Mesenchymal stem cell (in vitro differentiated cells and primary cell): ENCODE measurements around the gene IFI30.

Experiments
- DNase-seq: peaks from one replicate; pipeline ENCODE4 v3.0.0-alpha.2; 2013
- H2AFZ ChIP-seq: one replicate; pipeline ENCODE4 v1.6.1; 2013; ENCODE audit warnings: low read depth, mild to moderate bottlenecking, control low read depth, inconsistent platforms, low read length, moderate library complexity
- H2AK5ac ChIP-seq: 2 replicates; pipeline ENCODE4 v1.6.1; 2013; ENCODE audit warnings: low read length, moderate library complexity, mild to moderate bottlenecking, inconsistent platforms; ENCODE audit not compliant: severe bottlenecking
- H2BK120ac ChIP-seq: one replicate; pipeline ENCODE4 v1.6.1; 2013; ENCODE audit warnings: low read depth, mild to moderate bottlenecking, inconsistent platforms, low read length, moderate library complexity
- H2BK12ac ChIP-seq, 2 experiments: one replicate each; pipeline ENCODE4 v1.6.1; 2013; ENCODE audit warnings: inconsistent platforms in 2 of 2, low read length in 2 of 2, mild to moderate bottlenecking in 2 of 2, moderate library complexity in 2 of 2, control low read depth in 1 of 2
- H2BK15ac ChIP-seq: one replicate; pipeline ENCODE4 v1.6.1; 2013; ENCODE audit warnings: mild to moderate bottlenecking, low read depth, inconsistent platforms; ENCODE audit not compliant: poor library complexity, severe bottlenecking
- H2BK5ac ChIP-seq: 2 replicates; pipeline ENCODE4 v1.6.1; 2013; ENCODE audit warnings: low read depth, mild to moderate bottlenecking, low read length, control low read depth, inconsistent platforms; ENCODE audit not compliant: poor library complexity, severe bottlenecking
- H3K14ac ChIP-seq, 2 experiments: one replicate each; pipeline ENCODE4 v1.6.1; 2013; ENCODE audit warnings: inconsistent platforms in 2 of 2, low read length in 2 of 2, control low read depth in 1 of 2, mild to moderate bottlenecking in 1 of 2, moderate library complexity in 1 of 2
- H3K18ac ChIP-seq, 2 experiments: one replicate each; pipeline ENCODE4 v1.6.1; 2013; ENCODE audit warnings: inconsistent platforms in 2 of 2, low read length in 2 of 2, control low read depth in 1 of 2, low read depth in 1 of 2, mild to moderate bottlenecking in 1 of 2
- H3K23ac ChIP-seq, 2 experiments: one replicate each; pipeline ENCODE4 v1.6.1; 2013; ENCODE audit warnings: inconsistent platforms in 2 of 2, low read length in 2 of 2, mild to moderate bottlenecking in 2 of 2, moderate library complexity in 2 of 2, control low read depth in 1 of 2
- H3K27ac ChIP-seq: 2 replicates; pipeline ENCODE4 v1.5.1; 2013; ENCODE audit warnings: mild to moderate bottlenecking, moderate library complexity, low read length, control low read depth, inconsistent platforms; ENCODE audit not compliant: poor library complexity, severe bottlenecking
- H3K27me3 ChIP-seq, 2 experiments: 2 replicates each; pipeline versions ENCODE4 v1.6.1 to v1.7.0; 2013; ENCODE audit warnings: low read length in 2 of 2, mild to moderate bottlenecking in 2 of 2, moderate library complexity in 2 of 2, control low read depth in 1 of 2, inconsistent platforms in 1 of 2; ENCODE audit not compliant: control insufficient read depth in 1 of 2, insufficient read depth in 1 of 2
- H3K36me3 ChIP-seq, 2 experiments: 2 replicates each; pipeline versions ENCODE4 v1.6.1 to v1.7.0; 2013; ENCODE audit warnings: low read length in 2 of 2, control low read depth in 1 of 2, inconsistent platforms in 1 of 2, low read depth in 1 of 2, mild to moderate bottlenecking in 1 of 2; ENCODE audit not compliant: insufficient read depth in 2 of 2, control insufficient read depth in 1 of 2
- H3K4ac ChIP-seq, 2 experiments: one replicate each; pipeline ENCODE4 v1.6.1; 2013; ENCODE audit warnings: inconsistent platforms in 2 of 2, low read length in 2 of 2, mild to moderate bottlenecking in 2 of 2, moderate library complexity in 2 of 2, control low read depth in 1 of 2, low read depth in 1 of 2
- H3K4me1 ChIP-seq: 2 replicates; pipeline ENCODE4 v1.6.1; 2013; ENCODE audit warnings: low read depth, low read length, control low read depth; ENCODE audit not compliant: control insufficient read depth, insufficient read depth
- H3K4me2 ChIP-seq: 2 replicates; pipeline ENCODE4 v1.6.1; 2013; ENCODE audit warnings: low read length, mild to moderate bottlenecking, inconsistent platforms; ENCODE audit not compliant: poor library complexity, severe bottlenecking
- H3K4me3 ChIP-seq, 2 experiments: 2 replicates each; pipeline versions ENCODE4 v1.5.1 to v1.7.0; 2013; ENCODE audit warnings: low read length in 2 of 2, mild to moderate bottlenecking in 2 of 2, control low read depth in 1 of 2, low read depth in 1 of 2; ENCODE audit not compliant: insufficient read depth in 1 of 2
- H3K79me1 ChIP-seq: replicated peaks from 2 replicates; pipeline ENCODE4 v1.6.1; 2013; ENCODE audit warnings: mild to moderate bottlenecking, control low read depth, low read length, inconsistent platforms; ENCODE audit not compliant: poor library complexity, severe bottlenecking
- H3K9ac ChIP-seq: 2 replicates; pipeline ENCODE4 v1.7.0; 2013; ENCODE audit warnings: mild to moderate bottlenecking, low read length, moderate library complexity
- H3K9me3 ChIP-seq: 2 replicates; pipeline ENCODE4 v1.7.0; 2013; ENCODE audit warnings: mild to moderate bottlenecking, low read length; ENCODE audit not compliant: control insufficient read depth
- H4K8ac ChIP-seq: one replicate; pipeline ENCODE4 v1.6.1; 2013; ENCODE audit warnings: inconsistent platforms, mild to moderate bottlenecking, low read length, moderate library complexity
- H4K91ac ChIP-seq: one replicate; pipeline ENCODE4 v1.6.1; 2013; ENCODE audit warnings: mild to moderate bottlenecking, low read length, inconsistent platforms
- WGBS: methylation state at CpG from one replicate; pipeline ENCODE4 v1.1.7; 2013; ENCODE audit warnings: mixed read lengths; 5-methylcytosine and 5-hydroxymethylcytosine counted together

The IFI30 gene

DNA sequence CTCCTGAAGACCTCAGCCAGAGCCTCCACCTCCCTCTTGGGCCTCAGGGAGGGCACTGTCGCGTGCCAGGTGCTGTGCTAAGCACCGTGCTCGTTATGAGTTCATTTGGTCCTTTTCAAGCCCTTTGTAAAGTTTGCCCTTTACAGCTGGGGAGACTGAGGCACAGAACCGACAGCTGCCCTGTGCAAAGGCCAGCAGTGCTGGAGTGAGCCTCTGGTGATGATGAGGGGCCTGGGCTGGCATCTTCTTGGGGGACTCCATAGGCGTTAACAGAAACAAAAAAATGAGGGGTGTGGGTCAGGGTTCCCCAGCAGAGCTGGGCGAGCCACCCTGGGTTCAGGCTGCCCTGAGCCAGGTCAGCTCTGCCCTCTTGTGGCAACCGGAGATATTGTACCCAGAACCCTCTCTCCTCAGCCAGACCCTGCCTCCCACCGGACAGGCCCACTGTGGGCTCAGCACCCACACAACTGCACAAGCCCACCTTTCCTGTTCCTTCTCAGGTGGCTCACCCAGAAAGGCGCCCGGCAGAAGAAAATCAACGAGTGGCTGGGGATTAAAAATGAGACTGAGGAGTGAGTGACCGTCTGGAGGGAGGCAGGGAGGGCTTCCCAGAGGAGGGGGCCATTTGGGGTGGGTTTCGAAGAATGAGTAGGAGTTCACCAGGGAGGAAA lies 5.5 kb upstream of the IFI30 start:
- H3K14ac ChIP-seq = no peak overlapping the region
- no peak overlapping the region for H3K27ac ChIP-seq
- peaks cover 52 to 83% of the 10 kb centered on the region in 2 experiments for H3K36me3 ChIP-seq
- peak; percentile 47 for DNase-seq
- peaks cover 2% of the 10 kb centered on the region for H3K4me1 ChIP-seq
- H3K27me3 ChIP-seq = no peaks in the 10 kb centered on the region
- no peak overlapping the region for H3K9ac ChIP-seq
- no peak overlapping the region for H2BK5ac ChIP-seq
- H3K4me2 ChIP-seq = no peak overlapping the region
- no peak overlapping the region for H2BK15ac ChIP-seq
- H3K9me3 ChIP-seq = no peaks in the 10 kb centered on the region
- H2AK5ac ChIP-seq = no peak overlapping the region
- H4K8ac ChIP-seq = no peak overlapping the region
- no peak overlapping the region for H3K23ac ChIP-seq
- H3K4ac ChIP-seq = no peak overlapping the region
- H3K18ac ChIP-seq = no peak overlapping the region
- no peak overlapping the region for H3K4me3 ChIP-seq
- no peak overlapping the region for H2AFZ ChIP-seq
- H4K91ac ChIP-seq = no peak overlapping the region
- H3K79me1 ChIP-seq = peaks cover 10% of the 10 kb centered on the region
- H2BK12ac ChIP-seq = no peak overlapping the region
- no peak overlapping the region for H2BK120ac ChIP-seq
- WGBS = 76% methylated on average over 12 of the region's 14 CpGs

DNA sequence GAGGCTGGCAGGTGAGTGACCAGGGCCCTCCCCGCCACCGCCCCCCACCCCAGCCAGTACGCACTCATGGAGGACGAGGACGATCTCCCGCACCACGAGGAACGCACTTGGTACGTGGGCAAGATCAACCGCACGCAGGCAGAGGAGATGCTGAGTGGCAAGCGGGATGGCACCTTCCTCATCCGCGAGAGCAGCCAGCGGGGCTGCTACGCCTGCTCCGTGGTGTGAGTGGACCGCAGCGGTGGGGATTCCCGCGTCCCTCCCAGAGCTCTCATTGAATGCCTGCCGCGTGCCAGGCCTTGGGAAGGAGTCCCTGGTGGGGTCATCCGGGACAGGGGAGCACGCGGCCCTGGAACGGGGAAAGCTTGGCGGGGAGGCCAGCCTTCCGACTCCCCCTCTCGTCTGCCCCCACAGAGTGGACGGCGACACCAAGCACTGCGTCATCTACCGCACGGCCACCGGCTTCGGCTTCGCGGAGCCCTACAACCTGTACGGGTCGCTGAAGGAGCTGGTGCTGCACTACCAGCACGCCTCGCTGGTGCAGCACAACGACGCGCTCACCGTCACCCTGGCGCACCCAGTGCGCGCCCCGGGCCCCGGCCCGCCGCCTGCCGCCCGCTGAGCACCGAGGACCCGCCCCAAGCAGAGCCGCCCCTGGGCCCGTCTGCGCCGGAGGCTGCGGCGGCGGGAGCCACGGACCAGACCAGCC lies 4.8 kb upstream of the IFI30 start:
- H3K27me3 ChIP-seq = no peaks in the 10 kb centered on the region

DNA sequence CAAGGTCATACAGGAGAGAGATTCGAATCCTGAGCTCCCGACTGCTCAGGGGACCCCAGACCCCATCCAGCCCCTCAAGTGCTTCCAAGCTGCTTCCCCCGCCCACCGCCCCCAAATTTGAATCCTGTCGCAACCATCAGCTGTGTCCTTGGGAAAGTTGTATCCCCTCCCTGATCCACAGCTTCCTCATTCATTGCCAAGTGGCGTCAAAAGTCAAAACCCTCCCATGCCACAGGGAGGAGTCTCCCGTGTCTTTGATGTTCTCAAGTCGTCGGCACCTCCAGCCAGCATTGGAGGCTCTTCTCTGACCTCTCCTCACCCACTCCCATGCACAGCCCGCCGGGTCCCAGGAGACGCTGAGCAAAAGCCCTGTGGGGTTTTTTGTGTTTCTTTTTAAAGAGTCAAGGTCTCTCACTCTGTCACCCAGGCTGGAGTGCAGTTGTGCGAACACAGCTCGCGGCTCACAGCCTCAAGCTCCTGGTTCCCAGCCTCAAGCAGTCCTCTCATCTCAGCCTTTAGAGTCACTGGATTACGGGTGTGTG lies 2.8 kb upstream of the IFI30 start:
- H3K14ac ChIP-seq = no peak overlapping the region

More for the DNA sequence above, 4.8 kb upstream of the IFI30 start:
- no peak overlapping the region for H2BK5ac ChIP-seq
- H2BK15ac ChIP-seq = no peak overlapping the region
- H3K9me3 ChIP-seq = no peaks in the 10 kb centered on the region
- peaks cover 6% of the 10 kb centered on the region for H3K79me1 ChIP-seq
- no peak overlapping the region for H3K27ac ChIP-seq
- H2BK120ac ChIP-seq = no peak overlapping the region
- H3K18ac ChIP-seq = no peak overlapping the region
- H4K91ac ChIP-seq = no peak overlapping the region
- peaks cover 8% of the 10 kb centered on the region for H3K4me1 ChIP-seq
- WGBS = 95% methylated on average over 66 of the region's 66 CpGs
- no peak overlapping the region for H3K14ac ChIP-seq
- no peak overlapping the region for H3K9ac ChIP-seq
- no peak overlapping the region for H4K8ac ChIP-seq
- peaks cover 47 to 76% of the 10 kb centered on the region in 2 experiments for H3K36me3 ChIP-seq
- H2AK5ac ChIP-seq = no peak overlapping the region
- no peak for DNase-seq
- no peak overlapping the region for H3K4me3 ChIP-seq
- no peak overlapping the region for H3K23ac ChIP-seq
- H2BK12ac ChIP-seq = no peak overlapping the region
- no peak overlapping the region for H3K4ac ChIP-seq
- H2AFZ ChIP-seq = no peak overlapping the region
- no peak overlapping the region for H3K4me2 ChIP-seq

DNA sequence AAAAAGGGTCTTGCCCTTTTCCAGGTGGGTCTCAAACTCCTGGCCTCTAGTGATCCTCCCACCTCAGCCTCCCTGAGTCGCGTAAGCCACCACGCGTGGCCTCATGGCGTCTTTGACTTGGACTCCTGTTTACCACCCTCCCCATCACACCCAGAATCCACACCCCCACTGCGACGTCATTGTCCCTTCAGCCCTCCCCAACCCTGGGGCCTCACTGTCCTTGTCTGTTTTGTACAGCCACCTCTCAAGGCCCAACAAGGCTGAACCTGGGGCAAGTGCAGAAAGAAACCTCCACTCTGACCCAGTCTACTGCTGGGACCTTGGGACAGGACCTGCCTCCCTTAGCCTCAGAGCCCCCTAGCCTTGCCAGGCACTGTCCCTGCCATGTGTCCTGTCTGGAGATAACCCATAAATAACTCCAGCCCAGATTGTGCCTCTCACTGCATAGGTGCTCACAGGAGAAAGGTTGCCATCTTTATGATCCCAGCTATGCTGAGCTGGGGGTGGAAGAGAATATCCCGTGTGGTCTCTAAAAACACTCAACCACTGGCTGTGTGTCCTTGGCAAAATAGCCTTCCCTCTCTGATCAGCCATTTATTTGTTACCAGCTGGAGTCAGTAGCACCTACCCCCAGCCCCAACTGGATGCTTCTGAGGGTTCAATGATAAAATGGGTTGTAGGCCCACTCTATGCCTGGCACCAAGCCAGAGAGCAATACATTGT lies 1.8 kb upstream of the IFI30 start:
- Histone ChIP-seq H3K36me3 (peaks cover 33 to 54% of the 10 kb centered on the region in 2 experiments), H2AFZ (no peak overlapping the region), H3K27ac (no peak overlapping the region), H2BK15ac (no peak overlapping the region), H2BK120ac (no peak overlapping the region), H3K4me3 (no peak overlapping the region), H3K23ac (no peak overlapping the region), H2AK5ac (no peak overlapping the region), H2BK5ac (no peak overlapping the region), H3K9ac (no peak overlapping the region), H3K14ac (no peak overlapping the region), H3K79me1 (peaks cover 5% of the 10 kb centered on the region), H3K4ac (no peak overlapping the region), H3K9me3 (no peaks in the 10 kb centered on the region), H4K8ac (no peak overlapping the region), H3K27me3 (peaks cover 0 to 7% of the 10 kb centered on the region in 2 experiments), H4K91ac (no peak overlapping the region), H2BK12ac (peak overlapping the region in 1 of 2 experiments; percentile 15), H3K4me1 (peaks cover 16% of the 10 kb centered on the region), H3K18ac (no peak overlapping the region), H3K4me2 (no peak overlapping the region)
- DNase-seq = no peak
- 92% methylated on average over 8 of the region's 8 CpGs for WGBS

More for the DNA sequence above, 2.8 kb upstream of the IFI30 start:
- no peak overlapping the region for H3K18ac ChIP-seq
- H3K4me1 ChIP-seq = peaks cover 16% of the 10 kb centered on the region
- no peak overlapping the region for H2BK12ac ChIP-seq
- no peak overlapping the region for H2BK5ac ChIP-seq
- no peak for DNase-seq
- H3K23ac ChIP-seq = no peak overlapping the region
- no peak overlapping the region for H4K91ac ChIP-seq
- no peak overlapping the region for H2AFZ ChIP-seq
- H2BK15ac ChIP-seq = peak overlapping the region; percentile 12
- H3K9ac ChIP-seq = no peak overlapping the region
- no peak overlapping the region for H2BK120ac ChIP-seq
- H3K4me3 ChIP-seq = no peak overlapping the region
- H2AK5ac ChIP-seq = no peak overlapping the region
- H3K9me3 ChIP-seq = no peaks in the 10 kb centered on the region
- no peak overlapping the region for H3K27ac ChIP-seq
- no peak overlapping the region for H4K8ac ChIP-seq
- 85% methylated on average over 16 of the region's 16 CpGs for WGBS
- H3K27me3 ChIP-seq = peaks cover 0 to 7% of the 10 kb centered on the region in 2 experiments
- H3K36me3 ChIP-seq = peaks cover 34 to 62% of the 10 kb centered on the region in 2 experiments
- peaks cover 5% of the 10 kb centered on the region for H3K79me1 ChIP-seq
- H3K4me2 ChIP-seq = no peak overlapping the region
- no peak overlapping the region for H3K4ac ChIP-seq
